ENCODE results near the gene SLC35F1. TPM values are rescaled to one million over a fixed set of nuclear protein-coding genes. Genes with fewer than 3 reads are reported as not detected.

The SLC35F1 gene
- total RNA-seq, 4 donors from 2014 or later, result 0.28 to 0.53 (median 0.40) TPM; not detected in 1

- DNase-seq, result no peak
- no peaks in the 10 kb centered on the region for H3K9me3 ChIP-seq
- no peaks in the 10 kb centered on the region for H3K27me3 ChIP-seq
- no peak overlapping the region for H3K4me3 ChIP-seq
- TF ChIP-seq CTCF (IDR thresholded peaks at IDR 0.05) (no peak), POLR2A (IDR thresholded peaks at IDR 0.05) (no peak)
- H3K36me3 ChIP-seq, result no peaks in the 10 kb centered on the region
- no peaks in the 10 kb centered on the region for H3K4me1 ChIP-seq
- no peak overlapping the region for H3K27ac ChIP-seq
Observed at GRCh38 chr6:118198746-118199145, 291.7 kb downstream of the SLC35F1 start.

- Histone ChIP-seq H3K27ac (no peak overlapping the region), H3K36me3 (no peaks in the 10 kb centered on the region), H3K4me3 (no peak overlapping the region), H3K27me3 (no peaks in the 10 kb centered on the region), H3K9me3 (no peaks in the 10 kb centered on the region), H3K4me1 (no peaks in the 10 kb centered on the region)
- no peak for DNase-seq
- TF ChIP-seq CTCF (IDR thresholded peaks at IDR 0.05) (no peak), POLR2A (IDR thresholded peaks at IDR 0.05) (no peak)
Observed at GRCh38 chr6:118200160-118200559, 293.1 kb downstream of the SLC35F1 start.

- TF ChIP-seq CTCF (IDR thresholded peaks at IDR 0.05) (no peak), POLR2A (IDR thresholded peaks at IDR 0.05) (no peak)
- Histone ChIP-seq H3K4me1 (no peaks in the 10 kb centered on the region), H3K27ac (no peak overlapping the region), H3K4me3 (no peak overlapping the region), H3K27me3 (no peaks in the 10 kb centered on the region), H3K36me3 (no peaks in the 10 kb centered on the region), H3K9me3 (no peaks in the 10 kb centered on the region)
- DNase-seq, result no peak
Observed at GRCh38 chr6:118202517-118202916, 295.5 kb downstream of the SLC35F1 start.

- Histone ChIP-seq H3K27me3 (no peaks in the 10 kb centered on the region), H3K4me1 (no peaks in the 10 kb centered on the region)
- DNase-seq, result no peak
Observed at GRCh38 chr6:118203545-118203944, 296.5 kb downstream of the SLC35F1 start.

GRCh38 chr6:118206221-118206620 lies 299.2 kb downstream of the SLC35F1 start:
- Histone ChIP-seq H3K4me3 (no peak overlapping the region), H3K27ac (no peak overlapping the region), H3K36me3 (no peaks in the 10 kb centered on the region), H3K9me3 (no peaks in the 10 kb centered on the region), H3K4me1 (no peaks in the 10 kb centered on the region), H3K27me3 (no peaks in the 10 kb centered on the region)
- no peak for DNase-seq
- TF ChIP-seq POLR2A (IDR thresholded peaks at IDR 0.05), result no peak

More at GRCh38 chr6:118203545-118203944, 296.5 kb downstream of the SLC35F1 start:
- TF ChIP-seq CTCF (IDR thresholded peaks at IDR 0.05) (no peak), POLR2A (IDR thresholded peaks at IDR 0.05) (no peak)
- H3K36me3 ChIP-seq, result no peaks in the 10 kb centered on the region
- H3K27ac ChIP-seq, result no peak overlapping the region
- H3K4me3 ChIP-seq, result no peak overlapping the region
- no peaks in the 10 kb centered on the region for H3K9me3 ChIP-seq

GRCh38 chr6:118207947-118208346 lies 300.9 kb downstream of the SLC35F1 start:
- Histone ChIP-seq H3K36me3 (no peaks in the 10 kb centered on the region), H3K9me3 (no peaks in the 10 kb centered on the region), H3K4me1 (no peaks in the 10 kb centered on the region), H3K4me3 (no peak overlapping the region), H3K27ac (no peak overlapping the region), H3K27me3 (no peaks in the 10 kb centered on the region)
- DNase-seq, result no peak
- TF ChIP-seq CTCF (IDR thresholded peaks at IDR 0.05) (no peak), POLR2A (IDR thresholded peaks at IDR 0.05) (no peak)
